GM12874 (cell line): ENCODE measurements around the gene ZNF169.

ENCODE experiments used
- TF ChIP-seq, protein P1 (sequence below): IDR thresholded peaks from 2 replicates; pipeline ENCODE4 v1.5.1; 2011; ENCODE audit warnings: low read depth, mild to moderate bottlenecking, control low read depth, low read length, moderate library complexity; ENCODE audit not compliant: insufficient read depth

ZNF169 gene

DNA sequence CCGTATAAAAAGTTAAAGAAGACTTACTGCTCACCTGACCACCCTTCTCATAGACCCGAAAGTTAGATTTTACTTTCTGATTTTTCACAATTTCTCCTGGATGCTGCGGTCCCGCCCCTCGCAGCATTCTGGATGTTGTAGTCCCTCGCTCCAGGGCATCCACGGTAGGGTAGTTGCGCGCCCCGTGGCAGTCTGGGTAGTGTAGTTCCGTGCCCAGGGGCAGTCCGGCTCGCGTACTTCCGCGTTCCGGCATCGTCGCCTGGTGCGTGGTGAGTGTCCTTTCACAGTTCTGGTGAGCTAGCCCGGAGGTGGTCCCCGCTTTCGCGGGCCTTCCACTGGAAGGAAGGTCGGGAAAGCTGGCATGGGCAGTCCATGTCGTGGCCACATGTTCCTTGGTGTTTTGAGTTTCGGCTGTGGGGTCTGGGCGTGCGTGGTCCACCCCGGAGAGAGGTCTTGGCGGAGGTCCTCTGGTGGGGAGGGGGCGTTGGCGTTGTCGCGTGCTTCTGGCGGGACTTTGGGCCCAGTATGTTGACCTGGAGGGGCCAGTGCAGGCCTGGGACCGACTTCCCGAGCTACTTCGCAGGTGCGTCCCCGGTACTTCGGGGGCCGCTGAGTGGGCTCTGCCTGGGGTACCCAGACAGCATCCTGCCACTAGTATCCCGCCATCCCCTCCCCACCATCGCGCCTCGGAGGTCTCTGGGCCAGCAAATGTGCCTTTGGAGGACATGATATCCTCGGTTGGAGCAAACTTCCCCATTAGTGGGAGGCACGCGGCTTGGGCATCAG is at the start of gene ZNF169:
TSS of gene ZNF169 (plus strand) at position 222 of the 786 bp plus-strand sequence. CDS start 19,515 bp downstream, outside the sequence.
- TF ChIP-seq, protein P1, sequence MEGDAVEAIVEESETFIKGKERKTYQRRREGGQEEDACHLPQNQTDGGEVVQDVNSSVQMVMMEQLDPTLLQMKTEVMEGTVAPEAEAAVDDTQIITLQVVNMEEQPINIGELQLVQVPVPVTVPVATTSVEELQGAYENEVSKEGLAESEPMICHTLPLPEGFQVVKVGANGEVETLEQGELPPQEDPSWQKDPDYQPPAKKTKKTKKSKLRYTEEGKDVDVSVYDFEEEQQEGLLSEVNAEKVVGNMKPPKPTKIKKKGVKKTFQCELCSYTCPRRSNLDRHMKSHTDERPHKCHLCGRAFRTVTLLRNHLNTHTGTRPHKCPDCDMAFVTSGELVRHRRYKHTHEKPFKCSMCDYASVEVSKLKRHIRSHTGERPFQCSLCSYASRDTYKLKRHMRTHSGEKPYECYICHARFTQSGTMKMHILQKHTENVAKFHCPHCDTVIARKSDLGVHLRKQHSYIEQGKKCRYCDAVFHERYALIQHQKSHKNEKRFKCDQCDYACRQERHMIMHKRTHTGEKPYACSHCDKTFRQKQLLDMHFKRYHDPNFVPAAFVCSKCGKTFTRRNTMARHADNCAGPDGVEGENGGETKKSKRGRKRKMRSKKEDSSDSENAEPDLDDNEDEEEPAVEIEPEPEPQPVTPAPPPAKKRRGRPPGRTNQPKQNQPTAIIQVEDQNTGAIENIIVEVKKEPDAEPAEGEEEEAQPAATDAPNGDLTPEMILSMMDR, result no peak

DNA sequence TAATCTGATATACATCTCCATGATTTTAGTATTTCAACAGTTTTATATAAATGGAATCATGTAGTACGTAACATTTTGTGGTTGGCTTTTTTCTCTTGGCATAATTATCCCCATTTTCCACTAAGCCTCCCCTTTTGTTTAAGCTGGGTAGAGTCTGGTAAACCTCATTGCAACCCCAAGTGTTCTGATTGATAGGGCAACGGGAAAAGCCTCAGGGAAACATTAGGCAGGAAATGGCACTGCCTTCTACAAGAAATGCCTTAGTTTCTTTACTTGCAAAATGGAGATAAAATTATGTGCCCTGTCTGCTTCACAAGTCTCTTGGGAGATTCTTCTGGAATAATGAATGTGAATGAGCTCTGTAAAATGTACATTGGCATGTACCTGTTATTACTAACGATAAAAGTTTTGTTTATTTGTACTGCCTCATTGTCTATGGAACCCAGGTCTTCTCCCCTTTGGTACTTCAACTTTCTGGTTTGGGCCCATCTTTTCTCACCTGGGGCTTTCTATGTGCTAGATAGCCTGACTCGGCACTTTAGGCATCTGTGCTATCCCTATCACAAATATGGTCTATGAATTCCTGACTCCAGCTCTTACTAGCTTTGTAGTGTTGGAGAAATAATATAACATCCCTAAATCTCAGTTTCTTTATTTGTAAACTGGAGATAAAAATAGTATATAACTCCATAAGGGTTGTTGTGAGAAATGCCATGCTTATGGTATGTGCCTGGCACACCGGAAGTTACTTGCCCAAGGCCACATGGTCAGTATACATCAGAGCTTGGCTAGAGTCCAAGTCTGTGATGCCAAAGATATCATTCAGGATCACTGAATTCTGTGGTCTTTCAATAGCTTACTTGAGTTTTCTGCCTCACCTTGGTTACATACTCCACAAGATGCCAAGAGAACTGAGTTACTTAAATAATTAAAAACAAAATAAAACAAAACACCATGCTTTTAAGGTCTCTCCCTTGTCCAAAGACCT is 48.2 kb upstream of the ZNF169 start:
- TF ChIP-seq, protein P1, result no peak

DNA sequence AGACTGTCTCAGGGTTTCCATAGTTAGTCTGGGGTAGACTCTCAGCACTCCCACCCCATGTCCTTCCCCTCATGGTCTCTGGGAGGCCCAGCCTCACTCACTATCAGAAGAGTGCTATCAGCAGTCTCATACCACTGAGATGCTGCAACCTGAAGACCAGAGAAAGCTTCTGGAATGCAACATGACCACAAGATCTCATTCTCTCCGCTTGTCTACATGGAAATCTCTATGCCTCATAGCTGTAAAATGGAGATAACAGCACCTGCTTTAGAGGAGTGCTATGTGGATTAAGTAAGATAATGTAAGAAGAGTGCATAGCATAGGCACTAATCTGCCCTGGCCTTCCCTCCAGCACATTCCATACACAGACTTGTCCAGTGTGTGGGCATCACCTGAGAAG is 47.0 kb upstream of the ZNF169 start:
- TF ChIP-seq, protein P1, result no peak

DNA sequence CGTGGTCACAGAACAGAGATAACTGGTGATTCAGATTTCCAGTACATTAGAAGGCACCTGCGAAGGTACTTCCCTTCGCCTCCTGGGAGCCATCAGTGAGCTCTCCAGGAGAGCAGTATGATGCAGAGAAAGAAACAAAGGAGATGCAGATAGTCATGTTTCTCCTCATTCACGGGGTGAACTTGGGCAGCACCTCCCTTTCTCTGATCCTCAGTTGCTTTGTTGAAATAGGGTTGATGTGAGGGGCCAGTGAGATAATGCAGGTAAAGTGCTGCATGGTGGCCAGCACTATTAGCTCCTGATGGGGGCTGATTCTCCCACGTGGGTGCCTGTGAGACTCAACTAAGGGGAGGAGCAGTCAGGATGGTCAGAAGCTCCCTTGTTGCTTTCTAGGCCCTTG is 46.6 kb upstream of the ZNF169 start:
- TF ChIP-seq, protein P1, result no peak

DNA sequence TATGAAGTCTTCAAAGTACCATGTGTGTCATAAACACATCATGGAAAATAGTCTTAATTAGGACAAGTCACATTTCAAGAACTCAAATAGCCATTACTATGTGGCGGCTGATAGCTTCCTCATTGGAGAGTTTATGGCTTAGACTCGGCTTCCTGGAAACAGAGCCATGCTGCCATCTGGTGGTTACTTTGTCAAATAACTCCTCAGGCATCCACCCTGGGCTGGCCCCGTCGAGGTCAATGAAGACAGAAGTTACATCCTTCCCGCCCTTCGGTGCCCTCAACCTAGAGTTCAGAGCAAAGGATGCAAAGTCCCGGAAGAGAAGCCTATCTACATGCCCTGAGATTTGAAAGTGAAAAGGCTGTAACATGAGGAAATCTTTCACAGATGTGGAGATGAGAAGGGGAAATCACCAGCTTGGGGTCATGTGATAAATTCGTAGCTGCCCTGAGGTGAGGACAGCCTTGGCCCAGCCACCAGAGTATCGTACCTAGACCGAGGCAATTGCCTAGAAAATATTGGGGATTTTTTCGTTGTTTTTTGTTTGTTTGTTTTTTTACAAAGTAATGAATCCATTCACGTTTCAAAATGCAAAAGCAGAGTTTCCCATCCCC is 45.5 kb upstream of the ZNF169 start:
- TF ChIP-seq, protein P1, result peak; percentile 62

DNA sequence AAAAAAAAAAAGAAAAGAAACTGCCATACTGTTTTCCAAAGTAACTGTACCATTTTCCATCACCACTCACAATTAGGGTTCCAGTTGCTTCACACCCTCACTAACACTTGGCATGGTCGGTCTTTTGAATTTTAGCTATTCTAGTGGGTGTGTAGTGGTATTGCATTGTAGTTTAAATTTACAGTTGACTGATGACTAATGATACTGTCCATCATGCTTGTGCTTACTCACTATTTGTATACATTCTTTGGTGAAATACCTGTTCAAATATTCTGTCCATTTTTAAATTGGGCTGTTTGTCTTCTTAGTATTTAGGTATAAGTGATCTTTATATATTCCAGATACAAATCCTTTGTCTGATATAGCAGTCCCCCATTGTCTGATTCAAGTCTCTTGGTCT is 36.2 kb upstream of the ZNF169 start:
- TF ChIP-seq, protein P1, result no peak

DNA sequence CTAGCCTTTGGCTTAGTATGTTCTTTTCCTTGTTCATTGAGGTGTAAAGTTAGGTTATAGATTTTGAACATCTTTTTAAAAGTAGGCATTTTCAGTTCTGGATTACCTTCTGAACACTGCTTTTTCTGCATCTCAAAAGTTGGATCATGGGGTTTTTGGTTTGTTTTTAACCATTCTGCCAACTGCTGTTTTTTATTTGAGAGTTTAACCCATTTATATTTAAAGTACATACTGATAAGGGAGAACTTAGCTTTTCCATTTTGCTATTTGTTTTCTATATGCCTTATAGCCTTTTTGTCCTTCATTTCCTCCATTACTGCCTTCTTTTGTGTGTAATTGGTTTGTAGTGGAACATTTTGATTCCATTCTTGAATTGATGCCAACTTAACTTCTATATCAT is 30.5 kb upstream of the ZNF169 start:
- TF ChIP-seq, protein P1, result no peak
